GM18907 (cell line): Measurements from ENCODE around the gene DDX39A.
A peak's percentile ranks its signal among the peaks of the same experiment; 100 is the strongest.
"Not testable (repeated sequence)": the region's sequence is repeated elsewhere in the genome, so short reads cannot be mapped to it uniquely, and the experiment has no call there.

ENCODE experiments used
- ATAC-seq: cut with Tn5 transposase; IDR thresholded peaks from one replicate; pipeline ENCODE4 v1.9.1; 2021; ENCODE audit warnings: mild to moderate bottlenecking, moderate library complexity; ENCODE audit not compliant: unreplicated experiment

The DDX39A gene

GRCh38 chr19:14367016-14367415, 52.1 kb downstream of the DDX39A start:
- no peak for ATAC-seq

GRCh38 chr19:14366529-14366928, 52.6 kb downstream of the DDX39A start:
- no peak for ATAC-seq

GRCh38 chr19:14364098-14364443, 55.1 kb downstream of the DDX39A start:
- not testable (repeated sequence) for ATAC-seq

GRCh38 chr19:14363183-14364097, 55.7 kb downstream of the DDX39A start:
- ATAC-seq = peak; percentile 31

GRCh38 chr19:14361824-14362223, 57.3 kb downstream of the DDX39A start:
- ATAC-seq = no peak
